Panc1 (cell line): ENCODE results near the gene LARP4B. TPM values are rescaled to one million over a fixed set of nuclear protein-coding genes. Genes with fewer than 3 reads are reported as not detected.

Experiments
- ATAC-seq: fragments of 200-7000 bp; cut with Tn5 transposase; 2 replicates; pipeline ENCODE4 v1.9.1; 2020; ENCODE audit warnings: mild to moderate bottlenecking, moderate library complexity
- BruUV-seq: library from RNA; stranded (reverse); fragments of 400-500 nt; replicated peaks from 2 replicates; lab custom pipeline; 2021; lab: Mats Ljungman, UMichigan
- CTCF ChIA-PET: fragments of 300-600 bp; sonication (Branson Sonifier 250); formaldehyde crosslinking; loops from one replicate; lab custom pipeline; 2022; ENCODE audit warnings: antibody characterized with exemption; lab: Charles Lee
- POLR2A ChIA-PET: fragments of 300-600 bp; sonication (Branson Sonifier 250); formaldehyde crosslinking; loops from one replicate; lab custom pipeline; 2022; ENCODE audit warnings: antibody characterized with exemption; lab: Charles Lee
- DNase-seq: peaks from one replicate; pipeline ENCODE4 v3.0.0-alpha.2; 2010; ENCODE audit warnings: low read depth, low spot score
- H3K27ac ChIP-seq: 2 replicates; pipeline ENCODE4 v1.5.1; 2011; ENCODE audit warnings: mild to moderate bottlenecking, low read length, inconsistent platforms
- H3K27me3 ChIP-seq: fragments of 200-500 bp; sonication (Bioruptor generic); 2 replicates; pipeline ENCODE4 v1.6.0; 2014; ENCODE audit warnings: low read length, inconsistent platforms; ENCODE audit not compliant: control insufficient read depth, insufficient read depth
- H3K36me3 ChIP-seq: fragments of 200-500 bp; sonication (Bioruptor generic); 2 replicates; pipeline ENCODE4 v1.5.1; 2014; ENCODE audit warnings: inconsistent platforms, mild to moderate bottlenecking, low read length, moderate library complexity; ENCODE audit not compliant: control insufficient read depth, insufficient read depth
- H3K4me1 ChIP-seq: 2 replicates; pipeline ENCODE4 v1.5.1; 2011; ENCODE audit warnings: inconsistent platforms, mild to moderate bottlenecking, low read length, moderate library complexity; ENCODE audit not compliant: control insufficient read depth, insufficient read depth
- H3K4me3 ChIP-seq, 2 experiments: 2 replicates each; pipeline ENCODE4 v1.5.1; 2011 to 2012; ENCODE audit warnings: low read depth in 2 of 2, low read length in 2 of 2, mild to moderate bottlenecking in 2 of 2, inconsistent platforms in 1 of 2, moderate library complexity in 1 of 2
- H3K9me3 ChIP-seq: fragments of 200-500 bp; sonication (Bioruptor generic); 2 replicates; pipeline ENCODE4 v1.5.1; 2014; ENCODE audit warnings: low read depth, mild to moderate bottlenecking, inconsistent platforms, low read length, moderate library complexity; ENCODE audit not compliant: control insufficient read depth, insufficient read depth
- POLR2AphosphoS5 ChIP-seq: IDR thresholded peaks from 2 replicates; pipeline ENCODE4 v1.6.1; 2012; ENCODE audit warnings: mild to moderate bottlenecking, low read depth, low read length, moderate library complexity
- REST ChIP-seq, 2 experiments: IDR thresholded peaks; 2 replicates each; pipeline ENCODE4 v1.6.1; 2011 to 2012; ENCODE audit warnings: low read depth in 2 of 2, control low read depth in 1 of 2, low read length in 1 of 2, mild to moderate bottlenecking in 1 of 2, moderate library complexity in 1 of 2; ENCODE audit not compliant: insufficient read depth in 1 of 2
- SIN3A ChIP-seq: IDR thresholded peaks from 2 replicates; pipeline ENCODE4 v1.6.1; 2012; ENCODE audit warnings: low read depth, mild to moderate bottlenecking, low read length, moderate library complexity, borderline replicate concordance; ENCODE audit not compliant: insufficient read depth
- TCF7L2 ChIP-seq: IDR thresholded peaks from 2 replicates; pipeline ENCODE4 v1.6.1; 2011; ENCODE audit warnings: mild to moderate bottlenecking, low read depth, low read length, inconsistent platforms
- in situ Hi-C: cut with HindIII; loops from 2 replicates; pipeline ENCODE4 v1.10.0; 2016; ENCODE audit warnings: low sequenced_read_pairs, low pct_unique_long_range_greater_than_20kb
- intact Hi-C: fragments of 100-400 bp; cut with micrococcal nuclease; formaldehyde crosslinking; loops from one replicate; pipeline ENCODE4 v1.10.0; 2022; ENCODE audit not compliant: unreplicated experiment
- total RNA-seq: library from RNA; stranded (reverse); gene quantifications from one replicate; pipeline ENCODE4 v1.2.1, GENCODE V29; 2021; ENCODE audit not compliant: unreplicated experiment
- TF ChIP-seq, protein P1 (sequence below): fragments of 450-650 bp; IDR thresholded peaks from 2 replicates; pipeline ENCODE4 v1.5.1; 2017; ENCODE audit warnings: mild to moderate bottlenecking

LARP4B gene
- total RNA-seq, 1 experiment from 2014 or later = 87.0 TPM

GRCh38 chr10:785861-786214 lies 145.7 kb downstream of the LARP4B start:
- no TSS peak for BruUV-seq
- no peak overlapping the region for H3K27ac ChIP-seq
- no peaks in the 10 kb centered on the region for H3K9me3 ChIP-seq
- TF ChIP-seq, protein P1, sequence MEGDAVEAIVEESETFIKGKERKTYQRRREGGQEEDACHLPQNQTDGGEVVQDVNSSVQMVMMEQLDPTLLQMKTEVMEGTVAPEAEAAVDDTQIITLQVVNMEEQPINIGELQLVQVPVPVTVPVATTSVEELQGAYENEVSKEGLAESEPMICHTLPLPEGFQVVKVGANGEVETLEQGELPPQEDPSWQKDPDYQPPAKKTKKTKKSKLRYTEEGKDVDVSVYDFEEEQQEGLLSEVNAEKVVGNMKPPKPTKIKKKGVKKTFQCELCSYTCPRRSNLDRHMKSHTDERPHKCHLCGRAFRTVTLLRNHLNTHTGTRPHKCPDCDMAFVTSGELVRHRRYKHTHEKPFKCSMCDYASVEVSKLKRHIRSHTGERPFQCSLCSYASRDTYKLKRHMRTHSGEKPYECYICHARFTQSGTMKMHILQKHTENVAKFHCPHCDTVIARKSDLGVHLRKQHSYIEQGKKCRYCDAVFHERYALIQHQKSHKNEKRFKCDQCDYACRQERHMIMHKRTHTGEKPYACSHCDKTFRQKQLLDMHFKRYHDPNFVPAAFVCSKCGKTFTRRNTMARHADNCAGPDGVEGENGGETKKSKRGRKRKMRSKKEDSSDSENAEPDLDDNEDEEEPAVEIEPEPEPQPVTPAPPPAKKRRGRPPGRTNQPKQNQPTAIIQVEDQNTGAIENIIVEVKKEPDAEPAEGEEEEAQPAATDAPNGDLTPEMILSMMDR = no peak
- TF ChIP-seq SIN3A (no peak), TCF7L2 (no peak), REST (IDR thresholded peaks at IDR 0.05; ENCODE audit: insufficient read depth in 1 of 2, low read depth in 2 of 2, low read length in 1 of 2) (no peak), POLR2AphosphoS5 (no peak)
- intact Hi-C loops = loop anchor here (5.0 to 10.0 kb wide), 2 partner anchors 91 to 274 kb away; no protein-coding TSS in a partner anchor
- no peak overlapping the region for H3K4me3 ChIP-seq
- DNase-seq (no peak), ATAC-seq (no peak)
- H3K4me1 ChIP-seq = no peaks in the 10 kb centered on the region; the same call in 1 of the 2 replicates
- POLR2A ChIA-PET = no interaction called here
- CTCF ChIA-PET = no interaction called here
- no peaks in the 10 kb centered on the region for H3K36me3 ChIP-seq
- in situ Hi-C loops = no loop called here
- no peaks in the 10 kb centered on the region for H3K27me3 ChIP-seq

GRCh38 chr10:785089-785860 lies 146.2 kb downstream of the LARP4B start:
- TF ChIP-seq, protein P1 = no peak
- no peak for TF ChIP-seq TCF7L2
- no peak for TF ChIP-seq REST (IDR thresholded peaks at IDR 0.05; ENCODE audit: insufficient read depth in 1 of 2, low read depth in 2 of 2, low read length in 1 of 2)
- no peak for TF ChIP-seq SIN3A
- no peak for TF ChIP-seq POLR2AphosphoS5
- H3K27ac ChIP-seq = no peak overlapping the region
- intact Hi-C loops (loop anchor here (5.0 to 10.0 kb wide), 2 partner anchors 90 to 273 kb away; no protein-coding TSS in a partner anchor), in situ Hi-C loops (no loop called here)
- H3K4me3 ChIP-seq = peak overlapping the region; percentile 31 to 43
- no TSS peak for BruUV-seq
- H3K27me3 ChIP-seq = no peaks in the 10 kb centered on the region
- H3K36me3 ChIP-seq = no peaks in the 10 kb centered on the region
- peak; percentile 47; the same call in 1 of the 2 replicates for ATAC-seq
- ChIA-PET CTCF (interaction anchor here (0.5 to 0.6 kb wide), 2 partner anchors 165 to 298 kb away, joined by 3 to 11 read pairs; no protein-coding TSS in a partner anchor), POLR2A (no interaction called here)
- H3K9me3 ChIP-seq = no peaks in the 10 kb centered on the region
- no peaks in the 10 kb centered on the region; the same call in 1 of the 2 replicates for H3K4me1 ChIP-seq
- DNase-seq = no peak
